ENCODE results near the gene RSAD1.

Gene RSAD1

GRCh38 chr17:50498021-50498874 lies 19.6 kb downstream of the RSAD1 start:
- DNase-seq, result no peak

DNA sequence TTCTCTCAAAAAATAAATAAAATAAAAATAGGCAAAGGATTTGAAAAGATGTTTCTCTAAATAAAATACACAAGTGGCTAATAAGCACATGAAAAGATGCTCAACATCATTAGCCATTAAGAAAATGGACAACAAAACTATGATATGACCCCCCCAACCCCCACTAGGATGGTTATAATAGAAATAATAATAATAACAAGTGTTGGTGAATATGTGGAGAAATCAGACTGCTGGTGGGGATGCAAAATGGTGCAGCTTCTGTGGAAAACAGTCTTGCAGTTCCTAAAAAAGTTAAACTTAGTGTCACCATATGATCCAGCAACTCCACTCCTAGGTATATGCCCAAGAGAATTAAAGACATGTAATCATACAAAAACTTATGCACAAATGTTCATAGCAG lies 20.6 kb downstream of the RSAD1 start:
- DNase-seq, result no peak

- DNase-seq, result no peak
Observed at GRCh38 chr17:50499721-50500120, 21.1 kb downstream of the RSAD1 start.

- peak in 1 of 2 experiments; percentile 33 for DNase-seq
Observed at GRCh38 chr17:50501054-50501453, 22.4 kb downstream of the RSAD1 start.

DNA sequence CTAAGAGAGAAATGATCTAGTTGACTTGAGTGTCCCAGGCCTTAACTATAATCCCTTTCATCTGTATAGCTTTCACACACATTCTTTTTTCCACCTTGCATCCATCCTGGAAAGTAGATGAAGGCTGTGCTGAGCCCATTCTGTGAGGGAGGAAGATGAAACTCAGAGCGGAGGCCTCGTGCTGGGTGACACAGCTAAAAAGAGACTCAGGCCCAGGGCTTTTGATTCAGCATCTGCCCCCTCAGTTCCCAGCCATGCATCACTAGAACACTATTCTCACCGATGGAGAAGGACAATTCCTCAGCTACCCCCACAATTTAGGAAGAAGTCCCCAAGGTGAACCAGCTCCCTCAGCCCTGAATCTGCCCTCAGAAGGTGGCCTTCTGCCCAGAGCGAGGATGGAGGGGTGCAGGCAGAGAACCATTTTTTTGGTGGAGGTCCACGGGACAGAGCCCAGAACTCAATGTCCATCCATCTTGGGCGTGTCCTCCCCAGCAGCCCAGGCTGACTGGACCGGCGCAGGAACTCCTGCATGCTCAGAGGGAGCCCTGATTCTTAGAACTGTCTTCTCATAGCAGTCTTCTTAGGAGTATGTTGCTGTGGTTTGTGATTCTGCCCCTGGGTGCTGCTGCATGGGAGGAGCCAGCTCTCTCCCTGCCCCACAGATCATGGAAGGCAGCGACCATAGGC lies 23.8 kb downstream of the RSAD1 start:
- DNase-seq, result no peak

- DNase-seq, result no peak
Observed at GRCh38 chr17:50505591-50506130, 27.0 kb downstream of the RSAD1 start.

DNA sequence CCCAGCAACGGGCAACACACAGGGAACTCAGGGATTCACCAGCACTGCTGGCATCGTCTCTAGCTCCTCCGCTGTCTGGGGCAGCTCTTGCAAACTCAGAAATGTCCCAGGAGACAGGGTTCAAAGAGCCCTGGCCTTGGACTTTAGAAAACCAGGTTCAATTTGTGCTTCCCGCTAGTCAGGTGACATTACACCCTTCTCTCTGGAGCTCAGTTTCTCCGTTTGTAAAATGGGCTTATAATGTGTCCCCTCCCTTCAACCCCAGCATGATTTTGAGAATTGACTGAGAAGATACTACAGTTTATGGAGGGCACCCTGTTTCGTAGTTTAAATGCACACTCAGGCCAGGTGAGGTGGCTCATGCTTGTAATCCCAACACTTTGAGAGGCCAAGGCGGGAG lies 27.6 kb downstream of the RSAD1 start:
- no peak for DNase-seq

DNA sequence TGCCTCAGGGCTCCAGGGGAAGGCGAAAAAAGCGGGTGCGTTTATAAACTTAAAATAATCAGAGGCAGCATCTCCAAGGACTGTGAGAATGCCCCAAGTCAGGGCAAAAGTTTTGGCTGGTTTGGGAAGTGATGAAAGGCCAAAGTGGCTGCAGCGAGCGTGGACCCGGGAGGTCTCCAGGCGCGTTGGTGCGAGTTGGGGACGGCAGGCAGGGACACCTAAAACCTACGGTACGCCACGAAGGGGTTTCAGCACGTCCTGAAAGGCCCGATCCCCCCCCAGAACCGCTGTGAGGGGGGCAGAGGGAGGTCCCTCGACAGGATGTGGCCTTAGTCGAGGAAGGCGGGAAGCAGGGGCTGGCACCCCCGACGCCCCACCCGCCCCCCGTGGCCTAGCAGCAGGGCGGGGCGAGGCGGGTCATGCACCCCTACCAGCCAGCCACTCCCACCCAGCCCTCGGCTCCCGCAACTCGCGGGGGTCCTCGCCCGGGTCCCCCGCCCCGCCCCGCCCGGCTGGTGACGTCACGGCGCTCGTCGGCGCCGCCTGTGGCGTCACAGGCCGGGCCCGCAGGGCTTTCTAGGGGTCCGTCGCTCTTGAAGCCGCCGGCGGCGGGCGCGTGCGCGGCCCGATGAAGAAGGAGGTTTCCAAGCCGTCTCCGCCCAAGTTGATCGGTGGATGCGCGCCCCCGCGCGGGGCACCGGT lies 29.4 kb downstream of the RSAD1 start, which contains the start of gene MYCBPAP:
TSS of gene MYCBPAP (plus strand) at position 569 of the 702 bp plus-strand sequence. CDS start 236 bp downstream, outside the sequence.
- DNase-seq, result no peak

GRCh38 chr17:50508573-50509460 lies 30.2 kb downstream of the RSAD1 start:
- DNase-seq, result no peak

DNA sequence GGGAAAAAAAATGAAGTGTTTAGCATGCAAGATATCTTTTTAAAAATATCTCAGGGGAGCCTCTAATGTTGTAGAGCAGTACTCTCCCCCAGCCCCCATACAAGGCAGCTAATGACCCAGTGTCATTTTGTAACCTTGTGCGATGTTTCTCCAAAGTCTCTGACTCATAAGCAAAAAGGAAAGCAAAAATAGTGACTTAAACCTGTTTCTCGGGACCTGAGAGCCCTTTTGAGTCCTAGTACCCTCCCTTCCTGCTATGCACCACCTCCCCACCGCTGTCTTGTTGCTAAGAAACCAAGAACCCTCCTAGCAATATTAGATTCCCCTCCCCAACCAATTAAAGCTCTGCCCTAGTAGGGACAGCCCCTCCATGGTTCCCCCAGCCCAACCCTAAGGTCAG lies 32.4 kb downstream of the RSAD1 start:
- no peak for DNase-seq

GRCh38 chr17:50513495-50513894 lies 34.8 kb downstream of the RSAD1 start:
- no peak for DNase-seq

DNA sequence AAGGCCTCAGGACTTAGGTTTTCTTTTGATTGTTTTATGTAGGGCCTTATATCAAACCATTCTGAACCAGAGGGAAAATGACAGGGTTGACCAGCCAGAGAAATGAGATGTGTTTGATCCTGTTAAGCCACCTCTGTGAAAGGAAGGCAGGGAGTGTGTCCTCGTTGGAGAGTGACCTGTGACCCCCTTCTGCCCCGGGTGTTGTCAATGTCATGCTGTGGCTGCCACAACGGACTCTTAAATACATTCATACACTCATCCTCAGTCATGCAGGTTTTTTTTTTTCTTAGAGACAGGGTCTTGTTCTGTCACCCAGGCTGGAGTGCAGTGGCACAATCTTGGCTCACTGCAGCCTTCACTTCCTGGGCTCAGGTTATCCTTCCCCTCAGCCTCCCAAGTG lies 35.7 kb downstream of the RSAD1 start:
- no peak for DNase-seq

GRCh38 chr17:50514936-50515702 lies 36.5 kb downstream of the RSAD1 start:
- peak in 1 of 2 experiments; percentile 34 for DNase-seq

- no peak for DNase-seq
Observed at GRCh38 chr17:50517011-50517410, 38.4 kb downstream of the RSAD1 start.

DNA sequence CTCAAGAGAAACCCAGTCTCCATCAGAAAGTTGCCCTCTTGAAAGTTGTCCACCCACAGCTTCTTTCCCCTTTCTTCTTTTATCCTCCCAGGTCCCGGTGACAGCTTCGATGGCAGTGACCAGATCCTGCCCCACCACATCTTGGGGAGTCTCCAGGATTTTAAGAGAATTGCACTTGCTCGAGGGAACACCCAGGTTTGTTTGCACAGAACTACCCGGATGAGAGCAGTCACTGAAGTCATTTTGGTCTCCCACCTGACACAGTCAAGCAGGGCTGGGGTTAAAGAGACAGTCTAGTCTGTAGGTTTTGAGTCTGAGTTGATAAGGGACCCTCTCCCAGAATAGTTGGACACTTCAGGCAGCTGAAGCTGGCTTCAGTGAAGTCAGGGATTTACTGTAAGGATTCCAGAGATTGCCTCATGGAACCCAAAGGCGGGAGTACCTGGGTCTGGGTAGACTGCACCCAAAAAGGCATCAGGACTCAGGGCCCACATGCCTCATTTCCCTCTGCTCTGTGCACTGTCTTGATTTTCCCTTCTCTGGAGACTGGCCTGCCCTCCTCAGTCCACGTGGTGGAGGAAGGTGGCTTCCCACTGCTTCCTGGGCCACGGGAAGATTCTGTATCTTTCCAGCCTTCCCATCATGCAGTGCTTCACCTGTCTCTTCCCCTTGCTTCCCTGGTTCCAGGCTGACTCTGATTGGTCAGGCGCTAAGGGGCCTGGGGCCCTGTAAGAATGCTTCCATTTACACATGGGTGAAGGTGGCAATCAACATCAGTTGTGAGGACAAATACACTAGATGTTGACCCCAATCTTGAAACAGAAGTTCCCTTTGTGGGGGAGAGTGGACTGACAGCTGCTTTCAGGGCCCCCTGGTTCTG lies 39.1 kb downstream of the RSAD1 start:
- DNase-seq, result no peak

DNA sequence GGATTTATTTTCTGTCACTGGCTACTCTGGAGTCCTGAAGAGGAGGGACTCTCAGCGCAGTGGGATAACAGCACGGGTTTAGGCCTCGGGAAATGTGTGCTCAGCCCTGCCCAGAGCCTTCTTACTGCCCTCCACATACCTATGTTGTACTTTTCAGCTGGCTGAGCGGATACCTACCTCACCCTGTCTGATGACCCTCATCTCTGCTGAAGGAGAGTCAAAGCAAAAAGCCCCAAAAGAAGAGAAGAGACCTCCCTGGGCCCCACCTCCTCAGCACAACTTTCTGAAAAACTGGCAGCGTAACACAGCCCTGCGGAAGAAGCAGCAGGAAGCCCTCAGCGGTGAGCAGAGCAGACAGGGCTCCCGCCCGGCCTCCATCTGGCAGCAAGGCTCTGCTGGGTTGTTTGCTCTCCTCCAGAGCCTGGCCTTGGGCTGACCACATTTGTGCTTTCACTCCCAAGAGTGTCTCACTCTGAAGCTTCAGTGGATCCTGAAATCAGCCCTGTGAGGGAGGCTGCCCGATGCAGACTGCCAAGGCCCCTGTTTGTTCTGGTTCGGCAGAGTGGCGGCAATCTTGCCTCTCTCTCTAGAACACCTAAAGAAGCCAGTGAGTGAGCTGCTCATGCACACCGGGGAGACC lies 39.8 kb downstream of the RSAD1 start:
- peak; percentile 14 to 64 for DNase-seq

DNA sequence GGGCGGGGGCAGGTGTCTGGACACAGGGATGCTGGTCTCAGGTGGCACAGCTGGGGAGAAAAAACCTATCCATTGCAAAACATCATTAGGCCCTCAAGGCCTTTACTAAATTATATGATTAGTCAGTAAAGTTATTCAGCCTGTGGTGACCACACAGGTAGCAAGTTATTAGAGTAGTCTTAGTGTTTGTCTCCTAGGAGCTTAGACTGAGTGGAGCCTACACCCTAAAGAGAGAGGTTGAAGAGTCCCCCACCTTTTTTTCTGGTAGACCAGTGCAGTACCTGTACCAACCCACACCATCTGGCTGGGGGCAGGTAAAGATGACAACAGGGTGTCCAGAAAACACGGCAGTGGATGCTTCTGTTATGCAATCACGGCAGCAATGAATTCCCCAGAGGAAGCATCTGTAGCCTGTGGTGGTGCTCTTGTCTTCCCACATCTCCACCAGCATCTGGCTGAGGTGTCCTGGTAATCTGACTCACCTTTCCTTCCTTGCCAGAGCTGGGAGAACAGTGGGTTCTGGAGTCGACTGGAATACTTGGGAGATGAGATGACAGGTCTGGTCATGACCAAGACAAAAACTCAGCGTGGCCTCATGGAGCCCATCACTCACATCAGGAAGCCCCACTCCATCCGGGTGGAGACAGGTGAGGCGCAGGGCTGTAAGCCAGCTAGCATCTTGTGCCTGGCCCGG lies 40.6 kb downstream of the RSAD1 start:
- DNase-seq, result no peak

GRCh38 chr17:50520483-50520882 lies 41.8 kb downstream of the RSAD1 start:
- no peak for DNase-seq

DNA sequence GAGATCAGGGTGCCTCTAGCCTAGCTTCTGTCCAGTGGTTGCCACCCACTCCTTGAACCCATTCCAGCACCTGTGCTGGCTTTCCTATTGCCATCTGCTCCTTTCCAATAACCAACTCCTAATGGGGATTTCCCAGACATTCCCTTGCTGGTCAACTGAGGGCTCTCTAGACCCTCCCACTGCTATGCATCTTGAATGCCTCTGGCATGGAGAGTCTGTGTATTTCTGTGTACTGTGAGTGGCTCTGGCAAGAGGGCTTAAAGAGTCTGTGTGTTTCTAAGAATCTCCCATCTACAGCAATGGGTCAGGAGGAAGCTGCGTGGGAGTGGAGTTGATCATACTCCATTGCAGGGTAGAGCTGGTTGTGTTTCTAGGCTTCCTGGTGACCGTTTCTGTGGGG lies 42.9 kb downstream of the RSAD1 start:
- DNase-seq, result no peak

Data from NCI-H446 (cell line).